ENCODE data around the gene FAM219A. TPM values are rescaled to one million over a fixed set of nuclear protein-coding genes. Genes with fewer than 3 reads are reported as not detected.

The FAM219A gene
- total RNA-seq, 2 experiments from 2014 or later, result 6.5 to 12.7 TPM

DNA sequence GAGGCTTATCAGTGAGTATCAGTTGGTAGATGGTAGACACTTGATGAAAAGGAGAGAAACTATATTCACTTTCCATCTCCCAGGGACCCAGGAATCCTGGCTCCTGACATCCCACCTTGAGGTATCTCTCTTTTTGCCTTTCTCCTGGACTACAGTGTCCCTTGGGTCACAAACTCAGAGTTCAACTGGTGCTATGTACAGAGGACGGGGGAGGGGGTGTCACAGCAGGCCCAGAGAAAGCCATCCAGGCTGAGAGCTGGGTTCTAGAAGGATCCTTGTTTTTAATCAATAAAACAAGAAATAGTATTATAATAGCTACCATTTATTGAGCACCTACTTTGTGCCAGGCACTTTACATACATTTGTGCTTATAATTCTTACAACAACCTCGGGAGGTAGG lies 92.0 kb downstream of the FAM219A start:
- H3K9me2 ChIP-seq (ENCODE audit: insufficient read depth, low read length), result no peaks in the 10 kb centered on the region
- ChIA-PET POLR2A (no interaction called here), CTCF (ENCODE audit: unreplicated experiment) (no interaction called here)
- no peaks in the 10 kb centered on the region for H4K20me1 ChIP-seq (ENCODE audit: insufficient read depth, low read length)
- no peaks in the 10 kb centered on the region for H3K79me2 ChIP-seq (ENCODE audit: insufficient read depth, low read depth, low read length)
- no peaks in the 10 kb centered on the region for H3K4me1 ChIP-seq (ENCODE audit: insufficient read depth, low read length, poor library complexity, severe bottlenecking)
- no peak overlapping the region for H2AFZ ChIP-seq (ENCODE audit: low read length)
- no peaks in the 10 kb centered on the region for H3K9me3 ChIP-seq (ENCODE audit: low read length)
- BruUV-seq (replicated peaks), result no TSS peak
- TF ChIP-seq, protein P1, sequence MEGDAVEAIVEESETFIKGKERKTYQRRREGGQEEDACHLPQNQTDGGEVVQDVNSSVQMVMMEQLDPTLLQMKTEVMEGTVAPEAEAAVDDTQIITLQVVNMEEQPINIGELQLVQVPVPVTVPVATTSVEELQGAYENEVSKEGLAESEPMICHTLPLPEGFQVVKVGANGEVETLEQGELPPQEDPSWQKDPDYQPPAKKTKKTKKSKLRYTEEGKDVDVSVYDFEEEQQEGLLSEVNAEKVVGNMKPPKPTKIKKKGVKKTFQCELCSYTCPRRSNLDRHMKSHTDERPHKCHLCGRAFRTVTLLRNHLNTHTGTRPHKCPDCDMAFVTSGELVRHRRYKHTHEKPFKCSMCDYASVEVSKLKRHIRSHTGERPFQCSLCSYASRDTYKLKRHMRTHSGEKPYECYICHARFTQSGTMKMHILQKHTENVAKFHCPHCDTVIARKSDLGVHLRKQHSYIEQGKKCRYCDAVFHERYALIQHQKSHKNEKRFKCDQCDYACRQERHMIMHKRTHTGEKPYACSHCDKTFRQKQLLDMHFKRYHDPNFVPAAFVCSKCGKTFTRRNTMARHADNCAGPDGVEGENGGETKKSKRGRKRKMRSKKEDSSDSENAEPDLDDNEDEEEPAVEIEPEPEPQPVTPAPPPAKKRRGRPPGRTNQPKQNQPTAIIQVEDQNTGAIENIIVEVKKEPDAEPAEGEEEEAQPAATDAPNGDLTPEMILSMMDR (conservative IDR thresholded peaks at IDR 0.05; ENCODE audit: low read length), result no peak
- no peak for TF ChIP-seq EZH2phosphoT487 (IDR thresholded peaks at IDR 0.05; ENCODE audit: borderline replicate concordance, low read depth, low read length)
- no peak for DNase-seq (ENCODE audit: low spot score)
- no peak overlapping the region for H3K4me3 ChIP-seq (ENCODE audit: low read depth, low read length, poor library complexity, severe bottlenecking)
- H3K27ac ChIP-seq (ENCODE audit: low read depth, low read length, poor library complexity, severe bottlenecking), result no peak overlapping the region
- intact Hi-C loops (cut with micrococcal nuclease; ENCODE audit: unreplicated experiment), result no loop called here
- no peak overlapping the region for H3K4me2 ChIP-seq (ENCODE audit: low read length)
- no peaks in the 10 kb centered on the region; the same call in 1 of the 2 replicates for H3K36me3 ChIP-seq (ENCODE audit: insufficient read depth, low read length)

DNA sequence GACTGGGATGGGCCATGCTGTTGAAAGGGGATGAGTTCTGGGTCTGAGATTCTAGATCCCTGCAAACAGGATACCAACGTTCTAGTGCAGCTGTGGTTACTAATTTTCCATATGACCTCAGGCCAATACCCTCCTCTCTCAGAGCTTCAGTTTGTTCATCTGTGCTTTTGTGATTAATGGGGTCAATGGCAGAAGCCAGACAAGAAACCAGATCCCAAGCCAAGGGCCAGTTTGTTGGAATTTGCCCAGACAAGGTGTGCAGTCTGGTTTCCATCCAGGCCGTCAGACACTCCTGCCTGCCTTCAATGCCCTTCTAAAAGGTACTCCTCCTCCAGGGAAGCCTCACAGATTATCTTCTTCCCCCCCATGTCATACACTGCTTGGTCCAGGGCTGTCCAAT lies 93.1 kb downstream of the FAM219A start:
- DNase-seq (ENCODE audit: low spot score), result no peak
- BruUV-seq (replicated peaks), result no TSS peak
- POLR2A ChIA-PET, result no interaction called here
- Histone ChIP-seq H3K4me3 (ENCODE audit: low read depth, low read length, poor library complexity, severe bottlenecking) (no peak overlapping the region), H3K4me2 (ENCODE audit: low read length) (no peak overlapping the region), H3K4me1 (ENCODE audit: insufficient read depth, low read length, poor library complexity, severe bottlenecking) (no peaks in the 10 kb centered on the region), H4K20me1 (ENCODE audit: insufficient read depth, low read length) (no peaks in the 10 kb centered on the region), H3K9me2 (ENCODE audit: insufficient read depth, low read length) (no peaks in the 10 kb centered on the region), H3K27ac (ENCODE audit: low read depth, low read length, poor library complexity, severe bottlenecking) (no peak overlapping the region), H3K9me3 (ENCODE audit: low read length) (no peaks in the 10 kb centered on the region), H3K36me3 (ENCODE audit: insufficient read depth, low read length) (no peaks in the 10 kb centered on the region; the same call in 1 of the 2 replicates), H3K79me2 (ENCODE audit: insufficient read depth, low read depth, low read length) (no peaks in the 10 kb centered on the region), H2AFZ (ENCODE audit: low read length) (no peak overlapping the region)
- CTCF ChIA-PET (ENCODE audit: unreplicated experiment), result no interaction called here
- no peak for TF ChIP-seq EZH2phosphoT487 (IDR thresholded peaks at IDR 0.05; ENCODE audit: borderline replicate concordance, low read depth, low read length)
- TF ChIP-seq, protein P1 (conservative IDR thresholded peaks at IDR 0.05; ENCODE audit: low read length), result no peak
- intact Hi-C loops (cut with micrococcal nuclease; ENCODE audit: unreplicated experiment), result no loop called here

DNA sequence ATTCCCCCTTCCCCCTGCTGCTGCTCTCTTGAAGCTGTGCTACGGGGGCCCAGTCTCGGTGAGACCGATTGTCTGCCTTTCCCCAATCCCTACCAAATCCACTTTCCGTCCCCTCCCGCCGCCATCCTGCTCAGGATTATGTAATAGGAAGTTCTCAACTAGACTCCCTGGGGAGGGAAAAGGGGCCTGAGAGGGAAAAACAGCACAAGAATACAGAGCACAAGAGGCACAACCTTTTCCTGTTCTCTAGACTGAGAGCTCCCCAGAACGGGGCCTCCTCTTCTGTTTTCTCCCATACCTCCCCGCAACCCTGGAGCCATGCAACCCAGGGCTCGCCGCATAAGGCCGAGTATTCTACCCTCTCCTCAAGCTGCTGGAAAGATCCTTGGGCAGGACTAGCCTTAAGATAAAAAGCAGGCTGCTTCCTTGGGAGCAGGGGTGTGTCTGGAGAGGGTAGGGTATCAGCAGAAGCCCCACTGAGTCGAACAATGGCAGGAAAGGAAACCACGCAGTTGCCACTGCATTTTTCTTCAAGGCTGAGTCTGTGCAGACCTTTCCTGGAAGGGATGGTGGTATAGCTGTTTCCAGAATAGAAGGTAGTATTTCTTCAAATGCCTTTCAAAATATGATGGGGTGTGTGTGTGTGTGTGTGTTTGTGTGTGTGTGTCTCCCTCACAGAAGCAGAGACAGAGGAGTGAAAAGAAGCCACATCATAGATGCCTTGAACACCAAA lies 94.6 kb downstream of the FAM219A start:
- no TSS peak for BruUV-seq (replicated peaks)
- POLR2A ChIA-PET, result no interaction called here

More for the DNA sequence above, 94.6 kb downstream of the FAM219A start:
- H3K9me3 ChIP-seq (ENCODE audit: low read length), result no peaks in the 10 kb centered on the region
- intact Hi-C loops (cut with micrococcal nuclease; ENCODE audit: unreplicated experiment), result no loop called here
- H3K4me2 ChIP-seq (ENCODE audit: low read length), result no peak overlapping the region
- no peak overlapping the region for H3K4me3 ChIP-seq (ENCODE audit: low read depth, low read length, poor library complexity, severe bottlenecking)
- CTCF ChIA-PET (ENCODE audit: unreplicated experiment), result no interaction called here
- no peaks in the 10 kb centered on the region for H3K79me2 ChIP-seq (ENCODE audit: insufficient read depth, low read depth, low read length)
- H3K36me3 ChIP-seq (ENCODE audit: insufficient read depth, low read length), result no peaks in the 10 kb centered on the region
- no peak for DNase-seq (ENCODE audit: low spot score)
- TF ChIP-seq, protein P1 (conservative IDR thresholded peaks at IDR 0.05; ENCODE audit: low read length), result no peak
- no peak for TF ChIP-seq EZH2phosphoT487 (IDR thresholded peaks at IDR 0.05; ENCODE audit: borderline replicate concordance, low read depth, low read length)
- H3K27ac ChIP-seq (ENCODE audit: low read depth, low read length, poor library complexity, severe bottlenecking), result no peak overlapping the region
- no peaks in the 10 kb centered on the region for H3K4me1 ChIP-seq (ENCODE audit: insufficient read depth, low read length, poor library complexity, severe bottlenecking)
- no peaks in the 10 kb centered on the region for H3K9me2 ChIP-seq (ENCODE audit: insufficient read depth, low read length)
- no peaks in the 10 kb centered on the region for H4K20me1 ChIP-seq (ENCODE audit: insufficient read depth, low read length)
- H2AFZ ChIP-seq (ENCODE audit: low read length), result no peak overlapping the region
